GM21717 (cell line): ENCODE results near the gene BIRC7.
A peak's percentile ranks its signal among the peaks of the same experiment; 100 is the strongest.
"Not testable (repeated sequence)": the region's sequence is repeated elsewhere in the genome, so short reads cannot be mapped to it uniquely, and the experiment has no call there.

ENCODE experiments used
- ATAC-seq: cut with Tn5 transposase; IDR thresholded peaks from one replicate; pipeline ENCODE4 v1.9.1; 2021; ENCODE audit warnings: mild to moderate bottlenecking, moderate library complexity; ENCODE audit not compliant: unreplicated experiment

BIRC7 gene

DNA sequence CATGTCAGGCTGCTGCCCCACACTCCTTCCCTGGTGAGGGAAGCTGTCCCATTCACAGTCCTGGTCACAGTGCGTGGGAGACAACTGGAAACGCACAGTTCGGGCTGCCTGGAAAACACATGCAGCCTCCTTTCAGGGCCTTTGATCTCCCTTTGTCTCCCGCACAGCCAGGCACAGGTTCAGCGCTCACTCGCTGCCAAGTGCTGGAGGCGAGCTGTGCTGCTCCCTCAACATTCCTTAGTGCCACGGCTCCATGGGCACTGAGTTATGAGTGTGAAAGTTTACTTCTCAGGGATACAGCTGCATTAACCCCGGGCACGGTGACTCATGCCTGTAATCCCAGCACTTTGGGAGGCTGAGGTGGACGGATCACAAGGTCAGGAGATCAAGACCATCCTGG lies 28.8 kb upstream of the BIRC7 start:
- ATAC-seq, result no peak

DNA sequence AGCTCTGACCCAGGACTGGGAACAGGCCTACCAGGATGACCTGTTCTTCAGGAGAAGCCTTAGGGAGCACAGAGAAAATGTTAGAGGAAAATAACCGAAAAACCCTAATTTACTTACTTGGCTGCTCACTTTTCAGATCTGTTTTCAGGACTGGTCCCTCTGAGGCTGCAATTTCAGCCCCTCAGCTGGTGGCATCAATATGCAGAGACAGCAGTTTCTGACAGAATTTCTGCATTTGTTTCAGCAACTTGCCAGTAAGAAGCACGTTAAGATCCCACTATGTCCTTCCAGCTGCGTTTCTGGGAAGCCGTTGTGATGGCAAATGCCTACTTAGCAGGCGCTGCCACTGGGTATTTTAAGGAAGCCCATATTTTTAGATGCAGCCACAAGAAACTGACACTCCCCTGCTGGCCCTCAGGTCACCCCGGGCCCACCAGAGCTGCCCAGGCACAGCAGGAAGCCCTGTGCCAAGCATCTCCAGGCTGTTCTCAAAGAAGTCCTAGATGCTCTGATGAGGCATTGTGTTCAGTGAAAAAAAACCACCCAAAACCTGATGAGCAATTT lies 27.3 kb upstream of the BIRC7 start:
- no peak for ATAC-seq

DNA sequence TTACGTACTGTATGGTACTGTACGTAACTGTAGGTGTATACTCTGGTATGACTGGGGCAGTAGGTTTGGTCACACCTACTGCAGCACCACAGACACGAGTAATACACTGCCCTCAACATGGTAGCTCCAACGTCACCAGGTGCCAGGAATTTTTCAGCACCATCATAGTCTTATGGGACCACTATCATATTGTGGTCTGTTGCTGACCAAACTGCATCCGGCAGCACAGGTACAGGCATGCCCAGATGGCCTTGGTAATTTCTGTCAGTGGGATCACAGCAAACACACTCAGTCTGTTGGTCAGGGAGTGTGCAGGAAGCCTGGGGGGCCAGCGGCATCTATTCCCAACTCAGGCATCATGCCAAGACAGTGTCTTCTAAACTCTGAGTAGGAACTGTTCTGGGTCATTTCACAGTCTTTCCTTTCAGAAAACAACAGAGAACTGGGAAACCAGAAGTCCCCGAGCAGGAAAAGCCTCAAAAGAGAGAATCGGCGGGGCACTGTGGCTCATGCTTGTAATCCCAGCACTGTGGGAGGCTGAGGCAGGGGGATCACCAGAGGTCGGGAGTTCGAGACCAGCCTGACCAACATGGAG lies 25.6 kb upstream of the BIRC7 start:
- no peak for ATAC-seq

DNA sequence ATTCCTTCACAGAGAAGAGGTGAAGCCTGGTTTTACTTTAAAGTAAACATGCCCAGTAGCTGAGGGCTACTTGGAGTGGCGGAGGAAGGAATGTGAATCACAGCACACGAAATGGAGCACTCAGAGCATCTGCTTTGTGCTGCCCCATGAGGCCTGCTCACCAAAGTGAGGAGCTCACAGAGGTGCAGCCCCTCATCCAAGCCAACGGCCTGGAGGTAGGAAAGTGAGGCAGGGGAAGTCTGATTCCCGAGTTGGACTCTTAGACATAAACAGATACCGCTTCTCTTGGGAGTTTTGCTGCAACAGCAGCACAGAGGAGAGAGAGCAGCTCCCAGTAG lies 23.3 kb upstream of the BIRC7 start:
- ATAC-seq, result no peak

DNA sequence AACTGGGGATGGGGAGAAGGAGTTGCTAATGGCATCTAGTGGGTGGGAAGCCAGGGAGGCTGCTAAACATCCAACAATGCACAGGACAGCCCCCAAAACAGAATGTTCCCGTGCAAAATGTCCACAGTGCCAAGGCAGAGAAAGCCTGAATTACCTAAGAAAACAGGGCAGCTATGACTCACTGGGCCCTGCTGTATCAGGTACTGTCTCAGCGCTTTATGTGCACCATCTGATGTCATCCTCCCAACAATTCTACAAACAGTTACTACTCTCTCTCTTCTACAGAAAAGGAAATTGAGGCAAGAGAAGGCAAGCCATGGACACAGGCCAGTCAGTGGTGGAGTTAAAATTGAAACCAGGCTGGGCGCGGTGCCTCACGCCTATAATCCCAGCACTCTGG lies 22.9 kb upstream of the BIRC7 start:
- no peak for ATAC-seq

DNA sequence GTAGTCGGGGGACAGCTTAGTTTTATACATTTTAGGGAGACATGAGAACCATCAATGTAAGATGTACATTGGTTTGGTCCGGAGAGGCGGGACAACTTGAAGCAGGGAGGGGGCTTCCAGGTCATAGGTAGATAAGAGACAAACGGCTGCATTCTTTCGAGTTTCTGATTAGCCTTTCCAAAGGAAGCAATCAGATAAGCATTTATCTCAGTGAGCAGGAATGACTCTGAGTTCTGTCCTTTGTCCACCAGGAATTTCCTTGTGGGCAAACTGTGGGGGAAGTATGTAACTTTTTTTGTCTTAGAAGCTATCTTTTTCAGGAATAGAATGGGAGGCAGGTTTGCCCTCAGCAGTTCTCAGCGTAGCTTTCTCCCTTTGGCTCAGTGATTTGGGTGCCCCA lies 21.2 kb upstream of the BIRC7 start:
- ATAC-seq, result no peak

DNA sequence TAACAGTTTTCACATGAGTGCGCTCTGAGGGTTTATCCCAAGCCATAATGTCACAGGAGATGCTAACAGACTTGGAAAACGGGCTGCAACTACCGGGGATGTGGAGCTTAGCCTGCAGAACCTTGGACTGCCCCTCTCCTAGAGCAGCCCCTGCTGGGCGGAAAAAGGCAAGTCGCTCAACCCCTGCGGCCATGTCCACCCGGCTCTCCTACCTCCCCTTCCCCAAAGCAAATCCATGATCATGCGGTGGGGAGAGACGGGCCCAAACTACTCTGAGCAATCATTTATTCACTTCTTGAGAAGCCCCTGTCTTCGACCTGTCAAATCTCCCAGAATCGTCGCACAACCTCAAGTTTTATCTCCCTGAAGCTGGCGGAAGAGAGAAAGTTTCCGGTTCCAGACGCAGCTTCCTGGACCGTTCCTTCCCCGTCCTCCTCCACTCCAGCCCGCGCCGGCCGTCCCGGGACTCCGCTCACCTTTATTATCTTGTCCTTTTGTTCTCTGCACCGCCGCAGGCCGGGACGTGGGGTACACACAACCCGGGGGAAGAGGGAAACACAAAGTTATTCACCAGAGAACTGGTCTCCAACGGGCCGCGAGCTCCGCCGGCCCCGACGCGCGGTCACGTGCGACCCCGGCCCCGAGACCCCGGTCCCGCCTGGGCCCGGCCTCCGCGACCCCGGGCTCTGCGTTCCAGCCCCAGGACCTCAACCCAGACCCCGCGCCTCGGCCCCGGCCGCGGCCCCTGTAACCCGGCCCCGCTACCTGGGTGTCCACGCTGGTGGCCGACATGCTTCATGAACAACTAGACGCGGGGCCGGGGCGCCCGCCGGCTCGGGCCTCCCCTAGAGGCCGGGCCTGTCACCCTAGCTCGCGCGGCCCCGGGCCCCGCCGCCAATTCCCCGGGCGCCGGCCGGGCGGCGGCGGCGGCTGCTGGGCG lies 20.3 kb upstream of the BIRC7 start:
- ATAC-seq, result peak; percentile 29

DNA sequence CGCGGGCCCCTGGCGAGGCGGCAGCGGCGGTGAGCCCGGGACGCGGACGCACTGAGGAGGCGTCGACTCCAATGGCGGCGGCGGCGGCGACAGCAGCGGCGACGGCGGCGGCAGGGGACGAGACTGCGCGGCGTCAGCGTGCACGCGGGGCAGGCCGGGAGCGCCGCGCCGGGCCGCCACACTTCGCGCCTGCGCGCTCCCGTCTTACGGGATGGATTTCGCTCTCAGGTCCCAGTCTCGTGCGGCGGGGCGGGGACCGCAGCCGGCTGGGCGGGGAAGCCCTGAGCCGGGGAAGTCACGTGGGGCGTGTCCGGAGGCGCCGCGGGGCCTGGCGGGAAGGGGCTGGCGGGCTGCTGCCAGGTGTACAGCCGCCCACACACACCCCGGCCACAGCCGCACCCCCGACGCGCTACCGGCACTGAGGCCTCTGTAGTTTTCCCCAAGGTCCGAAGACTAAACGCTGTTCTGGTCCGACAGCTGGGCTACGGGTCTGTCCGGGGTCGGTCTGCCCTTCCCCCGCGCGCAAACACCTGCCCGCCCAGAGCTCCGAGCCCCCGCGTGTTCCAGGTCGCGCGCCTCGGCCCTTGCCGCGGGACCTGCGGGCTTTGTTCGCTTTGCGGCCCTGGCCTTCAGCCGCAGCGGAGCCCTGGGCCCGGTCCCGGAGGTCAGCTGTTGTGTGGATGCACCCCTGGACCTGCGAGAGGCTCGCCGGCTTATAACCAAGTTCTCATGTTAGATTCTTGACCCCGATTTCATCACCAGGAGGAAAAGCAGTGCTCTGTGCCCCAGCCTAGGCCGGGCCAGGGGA lies 19.5 kb upstream of the BIRC7 start, which contains the start of gene YTHDF1:
Gene YTHDF1, minus strand, starts transcription at position 91 of the 808 bp plus-strand sequence. CDS start 239 bp downstream, outside the sequence.
- ATAC-seq, result peak; percentile 73

DNA sequence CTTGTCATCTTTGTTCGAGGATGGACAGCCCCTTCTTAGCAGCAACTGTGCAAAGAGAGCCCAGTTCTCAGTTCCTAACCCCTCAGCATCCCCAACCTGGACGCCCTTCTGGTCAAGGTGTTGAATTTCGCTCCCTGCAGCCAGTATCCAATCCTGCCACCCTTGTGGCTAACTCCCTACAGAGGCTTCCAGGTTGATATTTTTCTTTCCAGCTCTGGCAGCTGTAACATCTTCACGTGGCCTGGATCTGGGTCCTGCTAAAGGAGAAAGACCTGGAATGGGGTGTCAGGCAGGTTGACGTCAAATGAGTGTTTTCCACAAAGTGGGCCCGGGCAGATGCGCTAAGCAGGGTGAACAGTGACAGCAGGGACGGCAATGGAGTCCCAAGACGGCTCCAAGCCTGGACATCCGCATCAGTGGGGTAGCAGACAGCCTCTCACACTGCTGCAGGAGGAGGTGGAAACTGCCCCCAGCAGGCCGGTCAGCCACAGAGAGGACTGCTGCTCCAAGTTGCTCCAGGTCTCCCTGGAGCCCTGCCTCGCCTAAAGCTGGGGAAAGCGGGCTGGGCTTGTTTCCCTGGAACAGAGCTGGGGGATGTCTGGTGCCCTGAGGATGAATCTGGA lies 18.7 kb upstream of the BIRC7 start:
- ATAC-seq, result no peak

DNA sequence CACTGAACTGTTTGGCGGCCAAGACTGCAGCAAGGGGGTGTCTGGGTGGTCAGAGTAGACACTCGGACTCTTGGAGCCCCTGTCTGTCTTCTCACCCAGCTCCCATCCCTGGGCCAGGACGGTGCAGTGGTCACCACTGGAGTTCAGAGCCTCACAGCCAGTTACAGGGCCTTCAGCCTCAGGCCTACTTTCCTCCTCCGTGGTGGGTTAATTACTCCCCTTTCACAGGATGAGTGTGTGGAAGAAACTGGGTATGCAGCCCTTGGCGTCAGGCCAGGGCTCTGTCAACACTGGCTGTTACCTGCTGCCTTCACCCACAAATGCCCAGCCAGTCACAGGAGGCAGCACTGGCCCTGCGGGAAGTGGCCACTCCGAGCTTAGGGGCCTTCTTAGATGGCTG lies 18.0 kb upstream of the BIRC7 start:
- ATAC-seq, result no peak

DNA sequence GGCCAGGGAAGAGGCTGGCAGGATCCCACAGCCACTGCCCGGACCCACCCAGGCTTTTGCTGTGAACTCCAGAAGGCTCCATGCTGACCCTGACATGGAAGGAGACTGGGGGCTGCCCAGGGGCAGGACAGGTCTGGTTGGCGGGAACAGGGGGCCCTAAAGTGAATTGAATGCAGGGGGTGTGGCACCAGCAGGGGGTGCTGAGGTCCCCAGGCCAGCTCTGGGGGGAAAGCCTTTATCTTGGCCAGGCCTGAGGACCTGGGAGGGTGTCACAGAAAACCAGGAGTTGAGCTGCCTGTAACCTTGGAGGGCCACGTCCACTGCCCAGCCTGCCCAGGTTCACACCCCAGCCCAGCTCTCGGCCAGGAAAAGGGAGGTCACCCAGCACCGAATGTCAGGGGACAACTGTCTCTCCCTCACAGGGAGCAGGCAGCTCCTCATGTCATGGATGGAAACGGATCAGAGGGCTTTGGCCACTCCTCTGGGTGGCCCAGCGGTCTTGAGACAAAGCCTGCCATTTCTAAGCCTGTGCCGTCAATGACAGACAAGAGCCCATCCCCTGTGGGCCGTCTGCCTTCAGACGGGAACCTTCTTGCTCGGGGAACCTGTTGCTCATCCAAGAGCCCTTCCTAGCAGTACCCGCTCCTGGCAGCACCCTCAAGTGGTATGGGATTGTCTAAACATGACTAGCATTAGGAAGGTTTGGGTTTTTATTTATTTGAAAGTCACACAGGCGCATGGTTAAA lies 16.8 kb upstream of the BIRC7 start:
- no peak for ATAC-seq

DNA sequence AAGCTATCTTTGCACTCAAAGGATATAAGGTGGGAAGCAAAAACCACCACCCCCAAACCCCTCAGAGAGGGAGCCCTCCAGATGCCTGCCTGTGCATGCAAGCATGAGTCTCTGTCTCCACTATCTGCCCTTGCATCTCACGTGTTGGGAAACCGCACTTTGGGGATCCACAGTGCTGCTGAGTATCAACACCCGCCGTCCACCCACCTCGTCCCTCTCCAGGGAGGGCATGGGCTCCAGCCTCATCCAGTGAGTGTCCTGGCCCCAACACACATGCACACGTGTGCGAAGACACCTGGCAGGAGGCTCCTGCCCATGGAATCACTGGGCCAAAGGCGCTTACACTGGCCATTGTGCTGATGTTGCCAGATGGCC lies 16.3 kb upstream of the BIRC7 start:
- no peak for ATAC-seq

DNA sequence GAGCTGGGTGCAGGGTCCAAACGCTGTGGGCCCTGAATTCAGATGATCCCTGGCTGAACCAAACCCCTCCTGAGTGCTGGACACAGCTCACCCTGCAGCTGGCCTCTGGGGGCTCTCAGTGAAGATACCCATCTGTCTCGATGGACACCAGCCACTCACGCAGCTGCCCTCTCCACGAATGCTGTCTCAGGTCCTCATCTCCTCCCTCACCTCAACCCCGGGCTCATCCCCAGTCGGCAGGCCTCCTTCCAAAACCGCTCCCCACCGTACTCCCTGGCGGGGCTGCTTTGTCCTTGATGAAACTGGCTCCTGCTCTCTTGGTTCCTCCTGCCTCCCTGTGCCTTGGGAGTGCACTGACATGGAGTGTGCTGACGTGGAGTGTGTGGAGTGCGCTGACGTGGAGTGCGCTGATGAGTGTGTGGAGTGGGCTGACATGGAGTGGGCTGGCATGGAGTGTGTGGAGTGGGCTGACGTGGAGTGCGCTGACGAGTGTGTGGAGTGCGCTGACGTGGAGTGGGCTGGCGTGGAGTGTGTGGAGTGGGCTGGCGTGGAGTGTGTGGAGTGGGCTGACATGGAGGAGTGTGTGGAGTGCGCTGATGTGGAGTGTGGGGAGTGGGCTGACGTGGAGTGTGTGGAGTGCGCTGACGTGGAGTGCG lies 15.7 kb upstream of the BIRC7 start:
- no peak for ATAC-seq

DNA sequence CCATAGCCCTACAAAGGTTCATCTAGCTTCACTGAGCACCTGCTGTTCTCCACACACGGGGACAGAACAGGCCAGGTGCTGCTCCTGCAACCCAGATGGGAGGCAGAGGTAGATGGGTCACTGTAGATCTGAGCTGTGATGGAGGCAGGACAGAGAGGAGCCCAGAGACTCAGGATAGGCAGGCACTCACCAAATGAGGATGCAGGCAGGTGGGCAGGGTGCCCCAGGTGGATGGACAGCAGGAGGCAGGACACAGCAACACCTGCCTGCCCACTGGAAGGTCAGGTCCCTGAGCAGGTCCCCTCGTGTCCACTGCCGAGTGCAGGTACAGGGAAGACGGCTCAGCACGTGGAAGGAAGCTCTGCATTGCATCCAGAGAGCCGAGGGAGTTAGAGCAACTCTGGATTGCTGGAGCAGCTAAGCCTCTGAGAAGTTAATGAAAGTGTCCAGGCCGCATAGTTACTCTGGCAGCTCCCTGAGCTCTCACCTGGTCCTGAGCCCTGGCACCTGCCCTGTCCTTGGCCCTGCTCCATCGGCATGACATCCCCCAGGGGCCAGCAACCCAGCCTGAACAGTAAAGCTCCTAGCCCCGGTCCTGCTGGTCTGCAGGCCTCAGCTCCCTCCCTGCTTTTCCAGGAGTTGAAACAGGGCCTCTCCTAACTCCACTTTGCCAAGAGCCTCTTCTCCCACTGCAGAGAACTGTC lies 14.9 kb upstream of the BIRC7 start:
- ATAC-seq, result no peak

DNA sequence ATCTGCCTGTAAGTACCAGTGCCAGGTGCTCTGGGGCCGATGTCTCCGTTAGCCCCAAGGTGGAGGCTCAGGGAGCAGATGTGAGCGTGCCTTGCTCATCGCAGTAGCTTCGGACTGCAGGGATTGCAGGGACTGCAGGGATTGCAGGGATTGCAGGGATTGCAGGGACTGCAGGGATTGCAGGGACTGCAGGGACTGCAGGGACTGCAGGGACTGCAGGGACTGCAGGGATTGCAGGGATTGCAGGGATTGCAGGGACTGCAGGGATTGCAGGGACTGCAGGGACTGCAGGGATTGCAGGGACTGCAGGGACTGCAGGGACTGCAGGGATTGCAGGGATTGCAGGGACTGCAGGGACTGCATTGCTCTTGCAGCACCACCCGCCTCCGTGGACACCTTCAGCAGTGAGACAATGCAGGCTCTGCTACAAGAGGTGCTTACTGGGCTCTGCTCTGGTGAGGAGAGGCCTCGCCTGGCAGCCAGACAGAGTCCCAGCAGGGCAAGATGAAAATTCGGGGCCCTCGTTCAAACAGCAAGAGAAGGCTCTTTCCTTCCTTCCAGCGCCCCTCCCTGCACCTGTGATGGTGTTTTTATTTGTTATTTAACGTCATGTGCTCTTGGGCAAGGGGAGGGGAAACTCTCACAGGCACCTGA lies 14.2 kb upstream of the BIRC7 start:
- not testable (repeated sequence) for ATAC-seq

DNA sequence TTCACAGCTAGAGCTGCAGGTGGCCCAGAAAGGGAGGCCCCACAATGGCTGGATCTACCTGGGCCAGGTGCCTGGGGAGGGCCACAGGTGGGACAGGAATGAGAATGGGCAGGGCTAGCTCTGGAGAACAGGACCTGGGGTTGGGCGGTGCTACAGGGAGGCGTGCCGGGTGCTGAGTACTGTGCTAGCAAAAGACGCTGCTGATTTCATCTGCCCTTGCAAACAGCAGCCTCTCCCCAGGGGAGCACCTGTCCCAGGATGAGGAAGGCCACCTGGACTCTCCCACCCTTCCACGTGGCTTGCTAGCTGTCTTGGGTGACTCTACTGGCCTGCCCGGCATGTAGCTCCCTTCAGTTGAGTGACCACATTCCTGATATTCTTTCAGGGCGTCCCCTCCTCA lies 13.2 kb upstream of the BIRC7 start:
- no peak for ATAC-seq

DNA sequence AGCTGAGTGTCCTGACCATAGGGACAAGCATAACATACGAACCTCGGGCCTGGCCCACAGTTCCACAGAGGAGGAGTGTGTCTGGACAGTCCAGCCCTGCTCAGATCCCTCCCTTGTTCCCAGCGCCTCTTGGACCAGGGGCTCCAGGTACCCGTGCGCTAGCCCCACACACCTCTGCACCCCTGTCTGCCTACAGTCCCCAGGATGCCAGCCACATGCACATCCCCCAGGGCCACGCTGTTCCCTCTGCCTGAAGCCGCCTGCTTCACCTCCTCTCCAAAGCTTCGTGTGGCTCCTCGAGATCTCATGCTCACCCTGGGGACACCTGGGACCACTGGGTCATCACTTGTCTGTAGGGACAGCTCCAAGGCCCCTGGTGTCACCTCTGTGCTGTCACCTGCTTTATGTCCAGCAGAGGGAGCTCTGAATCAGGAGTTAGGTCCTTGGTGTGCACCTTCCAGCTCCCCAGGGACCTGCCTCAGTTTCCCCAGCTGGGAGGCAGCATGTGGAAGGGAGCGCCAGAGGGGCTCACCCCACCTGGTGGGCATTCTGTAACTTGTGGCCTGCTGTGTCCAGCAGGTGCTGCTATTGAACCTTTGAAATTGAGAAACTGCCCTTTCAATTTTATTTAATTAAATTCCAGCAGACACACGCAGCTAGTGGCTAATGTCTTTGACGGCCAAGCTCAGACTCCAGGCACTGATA lies 12.4 kb upstream of the BIRC7 start:
- no peak for ATAC-seq

DNA sequence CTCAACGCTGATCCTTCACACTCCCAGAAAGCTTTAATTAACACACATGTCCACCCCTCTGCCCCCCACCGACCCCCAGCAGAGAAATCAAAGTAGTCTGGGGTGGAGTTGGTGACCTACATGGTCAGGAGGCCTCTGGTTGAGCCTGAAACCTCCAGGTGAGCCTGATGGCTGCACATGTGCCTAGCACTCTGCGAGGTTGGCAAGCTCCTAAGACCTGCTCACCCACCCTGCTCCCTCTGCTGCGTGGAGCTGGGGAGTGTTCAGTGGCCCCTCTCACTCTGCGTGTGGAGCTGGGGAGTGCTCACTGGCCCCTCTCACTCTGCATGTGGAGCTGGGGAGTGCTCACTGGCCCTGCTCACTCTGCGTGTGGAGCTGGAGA lies 11.9 kb upstream of the BIRC7 start:
- ATAC-seq, result no peak
